HEK293T (cell line): ENCODE measurements around the gene PILRA.

Experiments used
- SP1 ChIP-seq: fragments of 450-650 bp; IDR thresholded peaks from 2 replicates; pipeline ENCODE4 v1.6.1; 2017
- TARDBP ChIP-seq: fragments of 450-650 bp; IDR thresholded peaks from 2 replicates; pipeline ENCODE4 v1.6.1; 2016

GRCh38 chr7:100425347-100425746, 52.1 kb downstream of the PILRA start:
- TF ChIP-seq SP1 (no peak), TARDBP (no peak)
